ENCODE data around the gene MUSK.

DNA sequence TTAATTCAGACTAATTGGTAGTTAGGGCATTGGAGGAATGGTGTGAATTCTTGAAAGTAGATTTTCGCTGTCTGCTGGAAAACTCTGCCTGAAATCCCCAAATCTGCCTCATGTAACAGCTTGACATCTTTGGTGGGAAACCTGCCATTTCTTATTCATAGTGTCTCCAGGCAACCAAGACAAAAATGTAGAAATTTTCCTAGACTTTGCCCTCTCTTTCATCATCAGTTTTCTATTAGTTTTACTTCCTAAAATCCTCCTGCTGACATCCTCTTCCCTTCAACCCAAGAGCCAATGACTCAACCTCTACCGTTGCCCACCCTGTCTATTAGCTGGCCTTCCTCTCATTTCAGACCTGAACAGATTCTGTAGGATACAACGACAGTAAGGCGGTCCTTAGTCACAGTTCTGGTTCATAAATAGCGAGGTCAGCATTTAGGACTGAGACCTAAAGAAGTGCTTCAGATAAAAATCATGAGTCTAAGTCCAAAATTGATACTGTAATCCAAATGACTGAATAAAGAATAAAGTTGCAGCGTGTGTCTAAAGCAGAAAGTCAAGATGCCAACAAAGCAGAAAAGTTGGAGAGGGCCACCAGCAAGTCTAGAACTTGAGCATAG is 133.9 kb downstream of the MUSK start:
- TF ChIP-seq POLR2A (IDR thresholded peaks at IDR 0.05) = no peak
- TF ChIP-seq, protein P1, sequence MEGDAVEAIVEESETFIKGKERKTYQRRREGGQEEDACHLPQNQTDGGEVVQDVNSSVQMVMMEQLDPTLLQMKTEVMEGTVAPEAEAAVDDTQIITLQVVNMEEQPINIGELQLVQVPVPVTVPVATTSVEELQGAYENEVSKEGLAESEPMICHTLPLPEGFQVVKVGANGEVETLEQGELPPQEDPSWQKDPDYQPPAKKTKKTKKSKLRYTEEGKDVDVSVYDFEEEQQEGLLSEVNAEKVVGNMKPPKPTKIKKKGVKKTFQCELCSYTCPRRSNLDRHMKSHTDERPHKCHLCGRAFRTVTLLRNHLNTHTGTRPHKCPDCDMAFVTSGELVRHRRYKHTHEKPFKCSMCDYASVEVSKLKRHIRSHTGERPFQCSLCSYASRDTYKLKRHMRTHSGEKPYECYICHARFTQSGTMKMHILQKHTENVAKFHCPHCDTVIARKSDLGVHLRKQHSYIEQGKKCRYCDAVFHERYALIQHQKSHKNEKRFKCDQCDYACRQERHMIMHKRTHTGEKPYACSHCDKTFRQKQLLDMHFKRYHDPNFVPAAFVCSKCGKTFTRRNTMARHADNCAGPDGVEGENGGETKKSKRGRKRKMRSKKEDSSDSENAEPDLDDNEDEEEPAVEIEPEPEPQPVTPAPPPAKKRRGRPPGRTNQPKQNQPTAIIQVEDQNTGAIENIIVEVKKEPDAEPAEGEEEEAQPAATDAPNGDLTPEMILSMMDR (IDR thresholded peaks at IDR 0.05) = no peak

Measured in testis (tissue), 2 donors.